ENCODE measurements around the gene EHMT1.

Gene EHMT1

DNA sequence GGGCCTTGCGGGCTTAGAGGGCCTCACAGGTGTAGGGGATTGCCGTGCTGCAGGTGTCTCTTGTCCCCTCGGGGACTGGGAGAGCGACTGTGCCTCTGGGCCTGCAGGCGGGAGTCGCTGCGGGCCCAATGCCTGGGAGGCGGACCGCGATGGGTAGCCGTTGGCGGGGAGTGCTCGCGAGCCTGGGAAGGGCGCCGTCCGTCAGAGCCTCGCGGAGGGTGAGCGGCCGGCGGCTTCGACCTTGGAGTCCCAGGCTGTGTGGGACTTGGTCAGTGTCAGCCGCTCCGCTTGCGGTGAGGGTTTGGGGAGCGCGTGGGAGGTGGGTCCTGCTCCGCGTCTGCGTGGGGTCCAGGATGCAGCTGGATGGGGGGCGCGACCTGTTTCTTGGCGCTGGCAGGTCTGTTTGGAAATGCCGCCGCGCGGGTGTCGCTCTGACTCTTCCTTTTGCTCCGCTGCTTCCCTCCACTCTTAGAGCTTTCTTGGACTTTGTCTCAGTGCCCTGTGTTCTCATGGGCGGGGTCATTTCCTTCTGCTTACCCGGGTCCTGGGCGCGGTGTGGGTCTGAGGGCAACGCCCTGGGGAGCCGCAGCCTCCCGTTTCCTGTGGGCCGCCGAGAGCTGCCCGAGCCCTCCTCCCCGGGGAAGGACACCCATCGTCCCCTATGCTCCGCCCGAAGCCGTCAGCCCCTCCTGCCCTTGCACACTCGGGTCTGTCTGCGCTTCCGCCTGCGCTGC lies 169.9 kb downstream of the EHMT1 start:
- H3K36me3 ChIP-seq (ENCODE audit: control insufficient read depth, insufficient read depth, low read length), result peaks cover 10% of the 10 kb centered on the region
- H3K27ac ChIP-seq (ENCODE audit: insufficient read depth, low read depth, low read length, poor library complexity, severe bottlenecking), result no peak overlapping the region
- peaks cover 16% of the 10 kb centered on the region for H3K4me1 ChIP-seq (ENCODE audit: control insufficient read depth, insufficient read depth, low read length)
- no peaks in the 10 kb centered on the region for H3K9me3 ChIP-seq (ENCODE audit: control insufficient read depth, low read length)
- no peak overlapping the region for H3K4me3 ChIP-seq (ENCODE audit: insufficient read depth, low read depth, low read length)
- WGBS, 2 experiments, result 96 to 97% methylated on average over 59 of the region's 59 CpGs
- H3K27me3 ChIP-seq (ENCODE audit: control insufficient read depth, insufficient read depth, low read length, poor library complexity, severe bottlenecking), result no peaks in the 10 kb centered on the region

DNA sequence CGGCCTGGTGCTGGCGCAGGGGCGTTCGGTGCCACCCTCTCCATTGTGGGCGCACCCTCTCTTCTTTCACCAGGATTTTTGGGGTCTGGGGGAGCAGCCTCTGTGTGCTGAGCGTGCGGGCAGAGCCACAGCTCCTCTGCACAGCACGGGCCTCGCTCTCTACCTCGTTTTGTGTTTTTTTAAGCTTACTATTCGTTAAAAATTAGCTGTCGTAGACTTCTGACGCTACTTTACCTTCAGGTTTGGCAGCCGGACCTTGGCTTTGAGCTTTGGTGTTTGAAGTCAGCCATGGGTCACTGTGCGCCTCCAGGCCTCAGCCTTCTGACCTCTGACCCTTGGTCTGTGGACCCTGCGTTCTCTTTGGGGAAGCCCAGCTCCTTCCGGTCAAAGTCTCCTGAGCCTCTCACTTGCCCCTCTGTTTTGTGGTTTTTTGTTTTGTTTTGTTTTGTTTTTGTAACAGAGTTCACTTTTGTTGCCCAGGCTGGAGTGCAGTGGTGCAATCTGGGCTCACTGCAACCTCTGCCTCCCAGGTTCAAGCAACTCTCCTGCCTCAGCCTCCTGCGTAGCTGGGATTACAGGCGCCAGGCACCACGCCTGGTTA lies 170.6 kb downstream of the EHMT1 start:
- 89 to 90% methylated on average over 20 of the region's 20 CpGs for WGBS, 2 experiments
- Histone ChIP-seq H3K36me3 (ENCODE audit: control insufficient read depth, insufficient read depth, low read length) (peaks cover 10% of the 10 kb centered on the region), H3K9me3 (ENCODE audit: control insufficient read depth, low read length) (no peaks in the 10 kb centered on the region), H3K4me1 (ENCODE audit: control insufficient read depth, insufficient read depth, low read length) (peaks cover 16% of the 10 kb centered on the region), H3K27me3 (ENCODE audit: control insufficient read depth, insufficient read depth, low read length, poor library complexity, severe bottlenecking) (no peaks in the 10 kb centered on the region), H3K4me3 (ENCODE audit: insufficient read depth, low read depth, low read length) (no peak overlapping the region), H3K27ac (ENCODE audit: insufficient read depth, low read depth, low read length, poor library complexity, severe bottlenecking) (no peak overlapping the region)

DNA sequence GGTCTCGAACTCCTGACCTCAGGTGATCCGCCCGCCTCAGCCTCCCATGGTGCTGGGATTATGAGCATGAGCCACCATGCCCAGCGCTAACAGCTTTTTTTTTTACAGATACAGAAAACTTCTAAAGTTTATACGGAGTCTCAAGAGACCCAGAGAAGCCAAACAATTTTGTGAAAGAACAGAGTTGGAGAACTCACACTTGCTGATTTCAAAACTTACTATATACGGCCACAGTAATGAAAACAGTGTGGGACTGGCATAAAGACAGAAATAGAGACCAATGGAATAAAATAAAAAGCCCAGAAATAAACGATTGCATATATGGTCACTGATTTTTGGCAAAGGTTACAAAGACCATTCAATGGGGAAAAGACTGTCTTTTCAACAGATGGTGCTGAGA lies 173.1 kb downstream of the EHMT1 start:
- Histone ChIP-seq H3K9me3 (ENCODE audit: control insufficient read depth, low read length) (no peaks in the 10 kb centered on the region), H3K4me3 (ENCODE audit: insufficient read depth, low read depth, low read length) (no peak overlapping the region), H3K27me3 (ENCODE audit: control insufficient read depth, insufficient read depth, low read length, poor library complexity, severe bottlenecking) (no peaks in the 10 kb centered on the region), H3K4me1 (ENCODE audit: control insufficient read depth, insufficient read depth, low read length) (peaks cover under 1% of the 10 kb centered on the region), H3K36me3 (ENCODE audit: control insufficient read depth, insufficient read depth, low read length) (peaks cover 18% of the 10 kb centered on the region), H3K27ac (ENCODE audit: insufficient read depth, low read depth, low read length, poor library complexity, severe bottlenecking) (no peak overlapping the region)
- WGBS, 2 experiments, result 92 to 93% methylated on average over 7 of the region's 7 CpGs

DNA sequence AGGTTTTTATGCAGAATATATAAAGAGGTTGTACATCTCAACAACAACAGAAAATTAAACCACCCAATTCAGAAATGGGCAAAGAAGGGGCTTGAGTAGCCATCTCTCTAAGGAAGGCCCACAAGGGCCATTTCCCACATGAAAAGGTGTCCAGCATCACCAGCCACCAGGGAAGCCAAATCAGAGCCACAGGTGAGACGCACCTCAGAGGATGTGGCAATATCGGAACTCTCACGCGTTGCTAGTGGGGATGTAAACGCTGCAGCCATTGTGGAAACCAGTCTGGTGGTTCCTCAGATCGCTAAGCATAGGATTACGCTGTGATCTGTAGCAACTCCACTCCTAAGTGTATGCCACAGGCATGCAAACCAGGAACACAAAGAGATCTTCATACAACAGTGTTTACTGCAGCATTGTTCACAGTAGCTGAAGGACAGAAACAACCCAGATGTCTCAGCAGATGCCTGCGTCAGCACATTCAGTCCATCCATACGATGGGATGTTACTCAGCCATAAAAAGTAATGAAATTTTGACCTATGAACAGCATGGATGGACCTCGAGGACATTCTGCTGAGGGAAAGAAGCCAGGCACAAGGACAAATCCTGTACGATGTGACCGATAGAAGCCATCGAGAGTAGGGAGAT lies 174.5 kb downstream of the EHMT1 start:
- peaks cover 24% of the 10 kb centered on the region for H3K36me3 ChIP-seq (ENCODE audit: control insufficient read depth, insufficient read depth, low read length)
- 96% methylated on average over 13 of the region's 13 CpGs for WGBS, 2 experiments

DNA sequence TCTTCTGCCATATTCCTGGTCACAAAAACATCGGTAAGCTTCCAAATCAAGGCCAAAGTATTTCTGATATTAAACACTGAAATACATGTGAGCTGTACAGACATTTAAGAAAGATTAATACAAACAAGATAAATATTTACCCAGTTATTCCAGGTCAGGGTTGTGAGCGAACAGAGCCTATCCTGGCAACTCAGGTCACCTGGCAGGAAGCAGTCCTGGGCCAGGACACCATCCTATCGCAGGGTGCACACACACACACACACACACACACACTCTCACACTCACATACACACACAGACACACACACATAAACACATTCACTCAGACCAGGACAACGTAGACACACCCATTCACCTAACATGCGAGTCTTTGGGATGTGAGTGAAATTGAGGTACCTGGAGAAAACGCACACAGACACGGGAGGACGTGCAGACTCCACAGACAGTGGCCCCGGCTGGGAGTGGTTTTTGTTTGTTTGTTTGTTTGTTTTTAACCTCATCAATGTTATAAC lies 176.4 kb downstream of the EHMT1 start:
- WGBS, 2 experiments, result 95 to 96% methylated on average over 8 to 9 of the region's 9 CpGs
- Histone ChIP-seq H3K27ac (ENCODE audit: insufficient read depth, low read depth, low read length, poor library complexity, severe bottlenecking) (no peak overlapping the region), H3K27me3 (ENCODE audit: control insufficient read depth, insufficient read depth, low read length, poor library complexity, severe bottlenecking) (no peaks in the 10 kb centered on the region), H3K4me1 (ENCODE audit: control insufficient read depth, insufficient read depth, low read length) (no peaks in the 10 kb centered on the region), H3K36me3 (ENCODE audit: control insufficient read depth, insufficient read depth, low read length) (peaks cover 31% of the 10 kb centered on the region), H3K9me3 (ENCODE audit: control insufficient read depth, low read length) (no peaks in the 10 kb centered on the region), H3K4me3 (ENCODE audit: insufficient read depth, low read depth, low read length) (no peak overlapping the region)

More for the DNA sequence above, 174.5 kb downstream of the EHMT1 start:
- no peaks in the 10 kb centered on the region for H3K9me3 ChIP-seq (ENCODE audit: control insufficient read depth, low read length)
- H3K4me3 ChIP-seq (ENCODE audit: insufficient read depth, low read depth, low read length), result no peak overlapping the region
- no peak overlapping the region for H3K27ac ChIP-seq (ENCODE audit: insufficient read depth, low read depth, low read length, poor library complexity, severe bottlenecking)
- H3K4me1 ChIP-seq (ENCODE audit: control insufficient read depth, insufficient read depth, low read length), result no peaks in the 10 kb centered on the region
- H3K27me3 ChIP-seq (ENCODE audit: control insufficient read depth, insufficient read depth, low read length, poor library complexity, severe bottlenecking), result no peaks in the 10 kb centered on the region

DNA sequence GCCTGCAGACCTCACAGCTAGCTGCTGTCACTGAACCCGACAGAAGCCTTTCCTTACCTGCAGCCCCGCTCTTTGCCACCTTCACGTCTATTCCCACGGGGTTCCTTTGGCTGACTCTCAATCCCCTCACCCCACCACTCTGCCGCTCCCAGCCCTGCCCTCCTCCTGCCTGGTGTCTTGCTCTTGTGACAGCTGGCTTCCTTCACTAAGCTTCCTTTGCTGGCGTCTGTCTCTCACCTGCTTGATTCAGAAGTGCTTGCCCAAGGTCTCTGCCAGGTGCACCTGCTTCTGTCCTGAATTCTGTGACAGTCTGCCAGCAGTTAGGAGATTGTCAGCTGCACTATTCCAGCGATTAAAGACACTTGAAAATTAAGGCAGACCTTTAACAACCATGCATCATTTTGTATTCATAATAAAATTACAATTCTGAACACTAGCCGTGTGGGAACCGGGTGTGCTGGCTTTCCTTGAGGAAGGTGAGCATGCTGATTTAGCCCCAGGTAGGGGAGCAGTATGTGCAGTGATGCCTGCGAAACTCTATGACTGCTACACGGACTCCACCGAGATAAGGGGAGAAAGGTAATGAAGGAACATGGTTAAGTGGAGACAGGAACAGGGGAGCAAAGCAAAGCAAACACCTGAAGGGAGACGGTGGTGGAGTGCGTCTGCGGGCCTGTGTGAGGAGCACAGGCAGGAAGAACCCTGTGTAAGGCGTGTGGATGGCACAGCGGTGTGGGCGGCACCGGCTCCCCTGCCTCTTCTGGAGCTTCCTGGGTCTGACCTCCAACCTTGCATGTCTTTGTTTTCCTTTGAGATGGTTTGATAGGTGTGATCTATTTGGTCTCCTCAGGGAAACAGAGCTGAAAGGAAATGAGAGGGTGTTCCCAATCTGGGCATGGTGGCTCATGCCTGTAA lies 178.7 kb downstream of the EHMT1 start:
- Histone ChIP-seq H3K27ac (ENCODE audit: insufficient read depth, low read depth, low read length, poor library complexity, severe bottlenecking) (no peak overlapping the region), H3K36me3 (ENCODE audit: control insufficient read depth, insufficient read depth, low read length) (peaks cover 41% of the 10 kb centered on the region), H3K9me3 (ENCODE audit: control insufficient read depth, low read length) (no peaks in the 10 kb centered on the region), H3K4me1 (ENCODE audit: control insufficient read depth, insufficient read depth, low read length) (no peaks in the 10 kb centered on the region), H3K4me3 (ENCODE audit: insufficient read depth, low read depth, low read length) (no peak overlapping the region), H3K27me3 (ENCODE audit: control insufficient read depth, insufficient read depth, low read length, poor library complexity, severe bottlenecking) (no peaks in the 10 kb centered on the region)
- 95 to 96% methylated on average over 19 of the region's 19 CpGs for WGBS, 2 experiments

DNA sequence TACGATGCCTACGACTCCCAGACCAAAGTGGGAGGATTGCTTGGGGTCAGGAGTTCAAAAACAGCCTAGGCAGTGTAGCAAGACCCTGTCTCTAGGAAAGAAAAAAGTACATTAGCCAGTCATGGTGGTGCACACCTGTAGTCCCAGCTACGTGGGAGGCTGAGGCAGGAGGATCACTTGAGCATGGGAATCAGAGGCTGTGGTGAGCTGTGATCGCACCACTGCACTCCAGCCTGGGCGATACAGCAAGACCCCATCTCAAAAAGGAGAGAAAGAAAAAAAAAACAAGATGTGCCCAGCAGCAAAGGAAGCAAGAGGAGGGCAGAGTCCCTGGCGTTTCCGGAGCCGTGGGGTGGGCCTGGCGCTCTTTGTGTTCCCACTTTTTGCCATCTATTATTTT lies 179.3 kb downstream of the EHMT1 start:
- H3K9me3 ChIP-seq (ENCODE audit: control insufficient read depth, low read length), result no peaks in the 10 kb centered on the region
- no peaks in the 10 kb centered on the region for H3K4me1 ChIP-seq (ENCODE audit: control insufficient read depth, insufficient read depth, low read length)
- H3K27me3 ChIP-seq (ENCODE audit: control insufficient read depth, insufficient read depth, low read length, poor library complexity, severe bottlenecking), result no peaks in the 10 kb centered on the region
- H3K36me3 ChIP-seq (ENCODE audit: control insufficient read depth, insufficient read depth, low read length), result peaks cover 47% of the 10 kb centered on the region
- no peak overlapping the region for H3K4me3 ChIP-seq (ENCODE audit: insufficient read depth, low read depth, low read length)
- 96% methylated on average over 9 of the region's 9 CpGs for WGBS, 2 experiments
- no peak overlapping the region for H3K27ac ChIP-seq (ENCODE audit: insufficient read depth, low read depth, low read length, poor library complexity, severe bottlenecking)

DNA sequence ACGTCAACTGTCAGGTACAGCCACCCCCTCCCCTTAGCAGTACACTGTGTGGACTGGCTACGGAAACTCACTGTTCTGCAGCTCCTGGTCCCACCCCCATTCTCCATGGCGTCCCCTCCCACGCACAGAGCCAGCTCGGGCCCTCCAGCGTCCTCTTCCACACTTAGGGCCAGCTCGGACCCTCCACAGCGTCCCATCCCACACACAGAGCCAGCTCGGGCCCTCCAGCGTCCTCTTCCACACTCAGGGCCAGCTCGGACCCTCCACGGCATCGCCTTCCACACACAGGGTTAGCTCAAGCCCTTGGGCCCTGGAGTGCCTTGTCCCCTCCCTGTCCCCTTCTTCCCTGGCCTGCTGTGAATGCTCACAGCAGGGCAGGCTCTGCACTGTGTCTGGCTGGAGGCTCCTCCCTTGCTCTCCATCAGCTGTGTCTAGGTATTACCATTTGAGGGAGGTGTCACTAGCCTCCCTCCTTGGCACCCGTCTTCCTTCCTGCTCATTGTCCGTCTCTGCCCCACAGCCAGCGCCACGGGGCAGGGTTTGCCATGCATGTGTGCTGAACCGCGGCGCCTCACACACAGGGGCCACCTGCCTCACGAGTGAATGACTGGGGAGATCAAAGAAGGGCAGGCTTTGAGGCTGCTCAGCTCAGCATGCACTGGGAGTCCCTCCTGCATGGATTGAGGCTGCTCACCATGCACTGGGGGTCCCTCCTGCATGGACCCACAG lies 180.3 kb downstream of the EHMT1 start:
- H3K36me3 ChIP-seq (ENCODE audit: control insufficient read depth, insufficient read depth, low read length), result peaks cover 55% of the 10 kb centered on the region
- H3K27me3 ChIP-seq (ENCODE audit: control insufficient read depth, insufficient read depth, low read length, poor library complexity, severe bottlenecking), result no peaks in the 10 kb centered on the region
- H3K4me1 ChIP-seq (ENCODE audit: control insufficient read depth, insufficient read depth, low read length), result no peaks in the 10 kb centered on the region
- H3K27ac ChIP-seq (ENCODE audit: insufficient read depth, low read depth, low read length, poor library complexity, severe bottlenecking), result no peak overlapping the region
- WGBS, 2 experiments, result 93 to 94% methylated on average over 21 of the region's 21 CpGs
- H3K4me3 ChIP-seq (ENCODE audit: insufficient read depth, low read depth, low read length), result no peak overlapping the region
- no peaks in the 10 kb centered on the region for H3K9me3 ChIP-seq (ENCODE audit: control insufficient read depth, low read length)

DNA sequence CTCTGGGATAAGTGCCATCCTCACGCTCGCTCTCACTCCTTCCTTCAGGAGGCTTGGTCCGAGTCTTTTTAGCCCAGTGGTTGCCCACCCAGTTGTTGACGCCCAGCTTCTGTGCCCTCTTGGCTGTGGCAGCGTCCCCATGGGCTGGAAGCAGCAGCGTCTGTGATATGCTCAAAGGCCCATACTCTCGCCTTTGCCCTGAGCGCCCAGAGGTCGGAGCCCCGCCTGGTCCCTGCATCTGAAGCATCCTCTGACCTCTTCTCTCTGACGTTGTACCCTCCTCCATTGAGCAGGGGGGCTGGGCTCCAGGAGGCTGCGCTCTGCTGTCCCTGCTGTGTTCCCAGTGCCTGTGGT lies 180.8 kb downstream of the EHMT1 start:
- H3K9me3 ChIP-seq (ENCODE audit: control insufficient read depth, low read length), result no peaks in the 10 kb centered on the region
- H3K27ac ChIP-seq (ENCODE audit: insufficient read depth, low read depth, low read length, poor library complexity, severe bottlenecking), result no peak overlapping the region
- H3K36me3 ChIP-seq (ENCODE audit: control insufficient read depth, insufficient read depth, low read length), result peaks cover 55% of the 10 kb centered on the region
- WGBS, 2 experiments, result 94 to 96% methylated on average over 12 of the region's 12 CpGs
- H3K4me3 ChIP-seq (ENCODE audit: insufficient read depth, low read depth, low read length), result no peak overlapping the region
- no peaks in the 10 kb centered on the region for H3K27me3 ChIP-seq (ENCODE audit: control insufficient read depth, insufficient read depth, low read length, poor library complexity, severe bottlenecking)
- no peaks in the 10 kb centered on the region for H3K4me1 ChIP-seq (ENCODE audit: control insufficient read depth, insufficient read depth, low read length)
